K562 (cell line): ENCODE data around the gene SERPIND1. TPM values are rescaled to one million over a fixed set of nuclear protein-coding genes. Genes with fewer than 3 reads are reported as not detected.

Experiments
- ADNP ChIP-seq: fragments of 200-800 bp; sonication (Bioruptor generic); IDR thresholded peaks from 2 replicates; pipeline ENCODE4 v1.6.1; 2016; ENCODE audit warnings: missing genetic modification characterization, missing compliant biosample characterization
- CC2D1A ChIP-seq: fragments of 450-650 bp; IDR thresholded peaks from 2 replicates; pipeline ENCODE4 v1.6.1; 2017; ENCODE audit warnings: mild to moderate bottlenecking
- CREB3 ChIP-seq: fragments of 450-650 bp; conservative IDR thresholded peaks from 2 replicates; pipeline ENCODE4 v1.6.1; 2016; ENCODE audit warnings: missing genetic modification characterization, low read depth, mild to moderate bottlenecking, missing compliant biosample characterization, moderate library complexity
- ESRRA ChIP-seq: fragments of 450-650 bp; IDR thresholded peaks from 2 replicates; pipeline ENCODE4 v1.6.1; 2014; ENCODE audit warnings: low read depth, mild to moderate bottlenecking, moderate library complexity, borderline replicate concordance
- FUS ChIP-seq: fragments of 200-400 bp; formaldehyde crosslinking; optimal IDR thresholded peaks from 2 replicates; pipeline ENCODE3; 2017; ENCODE audit warnings: low read depth, low read length
- GTF2E2 ChIP-seq: fragments of 200-800 bp; sonication (Bioruptor generic); IDR thresholded peaks from 2 replicates; pipeline ENCODE4 v1.6.1; 2016; ENCODE audit warnings: missing genetic modification characterization, missing compliant biosample characterization
- HCFC1 ChIP-seq: IDR thresholded peaks from 2 replicates; pipeline ENCODE4 v1.6.1; 2012; ENCODE audit warnings: low read depth, low read length, improper control_type of control experiment
- HSF4 ChIP-seq: fragments of 250-450 bp; sonication (Bioruptor Pico); IDR thresholded peaks from 2 replicates; pipeline ENCODE4 v2.1.2; 2022; ENCODE audit warnings: mild to moderate bottlenecking, moderate library complexity, borderline replicate concordance
- KDM4B ChIP-seq, 2 experiments: fragments of 450-650 bp in 1 of 2; sonication (generic) in 1 of 2; IDR thresholded peaks; 2 replicates each; pipeline ENCODE4 v1.6.1; 2016 to 2017; ENCODE audit warnings: borderline replicate concordance in 2 of 2, antibody characterized with exemption in 1 of 2, low read depth in 1 of 2, mild to moderate bottlenecking in 1 of 2
- KLF1 ChIP-seq: fragments of 450-650 bp; IDR thresholded peaks from 2 replicates; pipeline ENCODE4 v1.6.1; 2016; ENCODE audit warnings: missing genetic modification characterization, missing compliant biosample characterization
- MYBL2 ChIP-seq, 2 experiments: fragments of 450-650 bp in 1 of 2; sonication (generic) in 1 of 2; formaldehyde crosslinking in 1 of 2; IDR thresholded peaks; 2 replicates each; pipeline versions ENCODE4 v1.6.1 to v1.8.1; 2017 to 2022; ENCODE audit warnings: borderline replicate concordance in 1 of 2, inconsistent platforms in 1 of 2, low read depth in 1 of 2, mild to moderate bottlenecking in 1 of 2, missing genetic modification reagents in 1 of 2, moderate library complexity in 1 of 2
- NONO ChIP-seq, 2 experiments: fragments of 200-400 bp in 1 of 2; fragments of 450-650 bp in 1 of 2; formaldehyde crosslinking in 1 of 2; IDR thresholded peaks; 2 replicates each; pipeline ENCODE4 v1.6.1; 2017; ENCODE audit warnings: low read depth in 2 of 2, mild to moderate bottlenecking in 2 of 2, moderate library complexity in 2 of 2, low read length in 1 of 2
- NR3C1 ChIP-seq: sonication (generic); formaldehyde crosslinking; IDR thresholded peaks from 2 replicates; pipeline ENCODE4 v1.8.1; 2022; ENCODE audit warnings: missing genetic modification reagents
- PHF8 ChIP-seq: fragments of 200-600 bp; sonication (generic); IDR thresholded peaks from 2 replicates; pipeline ENCODE4 v1.6.1; 2012; ENCODE audit warnings: mixed run types, mild to moderate bottlenecking, inconsistent platforms, low read length, moderate library complexity, borderline replicate concordance
- RCOR1 ChIP-seq, 2 experiments: IDR thresholded peaks; 2 replicates each; pipeline ENCODE4 v1.6.1; 2012; ENCODE audit warnings: low read depth in 2 of 2, low read length in 2 of 2, borderline replicate concordance in 1 of 2, improper control_type of control experiment in 1 of 2
- TBL1XR1 ChIP-seq, 2 experiments: IDR thresholded peaks; 2 replicates each; pipeline ENCODE4 v1.6.1; 2012; ENCODE audit warnings: improper control_type of control experiment in 2 of 2, low read length in 2 of 2, mild to moderate bottlenecking in 1 of 2
- ZBTB7A ChIP-seq: IDR thresholded peaks from 2 replicates; pipeline ENCODE4 v1.6.1; 2011; ENCODE audit warnings: low read depth, mild to moderate bottlenecking, low read length, moderate library complexity, borderline replicate concordance; ENCODE audit not compliant: control insufficient read depth
- ZNF184 ChIP-seq: sonication (generic); formaldehyde crosslinking; IDR thresholded peaks from 2 replicates; pipeline ENCODE4 v1.5.0; 2020; ENCODE audit warnings: missing genetic modification reagents
- ZNF274 ChIP-seq: IDR thresholded peaks from 2 replicates; pipeline ENCODE4 v1.6.1; 2011; ENCODE audit warnings: low read depth, mild to moderate bottlenecking, low read length, moderate library complexity, borderline replicate concordance
- ZNF436 ChIP-seq: fragments of 250-450, 450-650 bp; sonication (Bioruptor Pico); formaldehyde crosslinking; IDR thresholded peaks from 2 replicates; pipeline ENCODE4 v1.7.0; 2020; ENCODE audit warnings: mild to moderate bottlenecking
- ZNF696 ChIP-seq: fragments of 250-450 bp; sonication (Bioruptor Pico); conservative IDR thresholded peaks from 2 replicates; pipeline ENCODE4 v1.4.0; 2020; ENCODE audit warnings: mild to moderate bottlenecking, moderate library complexity
- ZSCAN32 ChIP-seq: fragments of 450-650 bp; formaldehyde crosslinking; IDR thresholded peaks from 2 replicates; pipeline ENCODE4 v1.4.0; 2020; ENCODE audit warnings: mild to moderate bottlenecking, moderate library complexity
- polyA plus RNA-seq, 8 experiments: library from polyadenylated mRNA; depleted of rRNA in 4 of 8; stranded (reverse) in 5 of 8; unstranded in 3 of 8; fragments of >200 nt; fragmentation: Nextera tagmentation in 2 of 8; fragmentation: Illumina TruSeq in 1 of 8; extraction: Ambion mirVana in 2 of 8; extraction: Trizol in 1 of 8; gene quantifications; 2 replicates each; pipeline versions ENCODE4 v1.2.1 to v1.2.3, GENCODE V29; 2011 to 2014; ENCODE audit warnings: inconsistent platforms in 1 of 8, missing spikeins in 1 of 8
- total RNA-seq, 7 experiments: library from RNA; depleted of rRNA in 6 of 7; stranded (reverse); fragments of >200 nt in 6 of 7; fragmentation: Illumina TruSeq in 2 of 7; extraction: Trizol in 2 of 7; gene quantifications; 2 replicates each; pipeline versions ENCODE4 v1.2.1 to v1.2.3, GENCODE V29; 2011 to 2021; ENCODE audit warnings: low replicate concordance in 1 of 7
- TF ChIP-seq, protein P1 (sequence below): fragments of 450-650 bp; formaldehyde crosslinking; IDR thresholded peaks from 2 replicates; pipeline ENCODE4 v1.4.0; 2022; ENCODE audit warnings: missing genetic modification characterization
- TF ChIP-seq, protein P2 (sequence below): fragments of 250-450 bp; sonication (Bioruptor Pico); IDR thresholded peaks from 2 replicates; pipeline ENCODE4 v1.5.0; 2021; ENCODE audit warnings: mild to moderate bottlenecking, moderate library complexity

The SERPIND1 gene
- total and polyA plus RNA-seq, 9 of the 15 experiments (the other 6 are each of a cell fraction or from before 2014, with no cell fraction given) = 0.04 to 0.11 (median 0.09) TPM; not detected in 6

DNA sequence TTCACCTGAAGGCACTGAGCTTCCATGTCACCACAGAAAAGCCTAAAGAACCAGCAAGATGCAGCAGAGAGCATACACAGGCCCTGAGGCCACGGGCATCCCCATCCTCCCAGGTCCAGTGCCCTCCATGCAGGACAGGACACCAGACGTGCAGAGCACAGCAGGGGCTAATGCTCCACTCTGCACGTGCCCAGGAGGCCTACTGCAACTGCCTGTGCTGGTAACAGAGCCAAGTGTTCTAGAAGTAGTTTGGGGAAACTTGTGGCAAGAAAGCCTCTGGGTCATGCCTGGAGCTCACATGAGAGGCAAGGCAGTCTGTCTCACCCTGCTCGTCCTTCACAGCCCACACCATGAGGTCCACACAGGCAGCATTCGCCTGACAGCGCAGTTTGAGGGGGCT, 30.7 kb downstream of the SERPIND1 start (continued):
- no peak for TF ChIP-seq TBL1XR1 (IDR thresholded peaks at IDR 0.05; ENCODE audit: low read length in 2 of 2)
- TF ChIP-seq, protein P1, sequence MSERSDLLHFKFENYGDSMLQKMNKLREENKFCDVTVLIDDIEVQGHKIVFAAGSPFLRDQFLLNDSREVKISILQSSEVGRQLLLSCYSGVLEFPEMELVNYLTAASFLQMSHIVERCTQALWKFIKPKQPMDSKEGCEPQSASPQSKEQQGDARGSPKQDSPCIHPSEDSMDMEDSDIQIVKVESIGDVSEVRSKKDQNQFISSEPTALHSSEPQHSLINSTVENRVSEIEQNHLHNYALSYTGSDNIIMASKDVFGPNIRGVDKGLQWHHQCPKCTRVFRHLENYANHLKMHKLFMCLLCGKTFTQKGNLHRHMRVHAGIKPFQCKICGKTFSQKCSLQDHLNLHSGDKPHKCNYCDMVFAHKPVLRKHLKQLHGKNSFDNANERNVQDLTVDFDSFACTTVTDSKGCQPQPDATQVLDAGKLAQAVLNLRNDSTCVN (CRISPR knock-in tag) = no peak
- TF ChIP-seq CC2D1A = no peak
- TF ChIP-seq ZSCAN32 = 0 out of 2 replicates have a peak, but pooled peaks have one; percentile 9
- TF ChIP-seq HSF4 (CRISPR knock-in tag) = no peak
- TF ChIP-seq NONO (IDR thresholded peaks at IDR 0.05; ENCODE audit: low read depth in 2 of 2, low read length in 1 of 2) = no peak
- no peak for TF ChIP-seq RCOR1 (IDR thresholded peaks at IDR 0.05; ENCODE audit: borderline replicate concordance in 1 of 2, low read depth in 2 of 2, low read length in 2 of 2)
- no peak for TF ChIP-seq ADNP (tag)
- no peak for TF ChIP-seq NR3C1 (CRISPR knock-in tag)
- TF ChIP-seq GTF2E2 (tag) = no peak
- TF ChIP-seq ZNF696 (CRISPR knock-in tag) = no peak
- no peak for TF ChIP-seq KLF1 (tag)
- TF ChIP-seq FUS = no peak
- no peak for TF ChIP-seq ZNF184 (CRISPR knock-in tag)
- TF ChIP-seq HCFC1 = no peak
- no peak for TF ChIP-seq MYBL2 (IDR thresholded peaks at IDR 0.05; ENCODE audit: low read depth)
- peak; percentile 61; the same call in 1 of the 2 replicates for TF ChIP-seq MYBL2 (CRISPR knock-in tag; IDR thresholded peaks at IDR 0.05; ENCODE audit: borderline replicate concordance)
- TF ChIP-seq, protein P2, sequence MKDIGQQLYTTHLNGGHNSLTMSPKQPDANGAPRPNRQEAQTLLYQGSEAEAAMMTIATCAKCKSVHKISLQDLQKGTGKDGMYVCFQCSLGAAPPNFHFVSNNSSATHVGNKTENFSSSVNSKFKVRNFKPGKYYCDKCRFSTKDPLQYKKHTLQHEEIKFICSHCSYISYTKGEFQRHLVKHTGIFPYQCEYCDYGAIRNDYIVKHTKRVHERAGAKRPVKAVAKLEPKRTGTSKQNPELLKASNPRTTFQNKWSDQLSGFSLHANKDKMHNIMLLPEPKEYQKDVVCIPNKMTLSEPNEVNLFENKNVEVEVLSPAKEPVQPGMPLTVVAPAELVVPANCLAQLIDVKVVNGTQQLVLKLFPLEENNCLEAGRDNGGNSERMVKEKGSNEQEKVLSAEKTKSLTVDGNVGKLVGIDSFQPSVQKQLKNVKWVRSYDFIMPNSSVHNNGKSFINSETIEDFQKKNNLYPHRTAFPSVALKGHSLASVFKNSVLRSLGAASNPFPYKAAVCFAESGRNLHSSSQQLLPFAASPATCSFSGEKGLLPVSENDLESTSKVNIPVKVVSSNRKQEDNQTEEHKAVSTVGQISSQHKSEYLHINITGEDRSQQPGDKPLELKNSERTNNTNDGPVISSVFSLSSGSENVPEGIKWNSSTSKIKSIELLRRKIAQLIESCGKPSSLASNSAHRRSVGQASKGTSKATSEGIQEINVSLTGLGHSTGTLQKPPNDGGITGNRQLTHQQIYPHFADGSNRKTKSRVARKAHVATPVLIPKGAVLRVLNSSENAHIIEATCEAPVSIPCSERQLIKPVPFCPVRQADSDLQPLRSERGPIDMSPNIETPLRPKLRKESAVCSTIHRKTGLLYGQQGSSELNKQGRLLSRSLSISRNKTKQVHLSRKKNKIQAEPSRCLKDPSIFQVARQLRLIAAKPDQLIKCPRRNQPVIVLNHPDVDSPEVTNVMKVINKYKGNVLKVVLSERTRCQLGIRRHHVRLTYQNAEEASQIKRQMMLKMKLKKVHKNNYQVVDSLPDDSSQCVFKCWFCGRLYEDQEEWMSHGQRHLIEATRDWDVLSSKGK (CRISPR knock-in tag) = no peak
- TF ChIP-seq ZNF274 = no peak
- no peak for TF ChIP-seq PHF8
- TF ChIP-seq ESRRA = no peak
- TF ChIP-seq ZNF436 (CRISPR knock-in tag) = no peak
- no peak for TF ChIP-seq KDM4B (IDR thresholded peaks at IDR 0.05; ENCODE audit: borderline replicate concordance in 2 of 2, low read depth in 1 of 2)
- TF ChIP-seq CREB3 = no peak
- TF ChIP-seq ZBTB7A = no peak
